Mammary epithelial cell (primary cell): ENCODE data around the gene RETSAT.

Experiments used
- EZH2 ChIP-seq: IDR thresholded peaks from 2 replicates; pipeline ENCODE4 v1.6.1; 2012; ENCODE audit warnings: low read length, inconsistent platforms, borderline replicate concordance
- TF ChIP-seq, protein P1 (sequence below), 2 donors: IDR thresholded peaks in 1 of 2; conservative IDR thresholded peaks in 1 of 2; 2 replicates each; pipeline ENCODE4 v1.5.1; 2011 to 2012; ENCODE audit warnings: inconsistent platforms in 2 of 2, low read length in 2 of 2, mild to moderate bottlenecking in 2 of 2, control low read depth in 1 of 2, low read depth in 1 of 2; ENCODE audit not compliant: insufficient read depth in 1 of 2; ENCODE audit errors: extremely low read depth in 1 of 2

DNA sequence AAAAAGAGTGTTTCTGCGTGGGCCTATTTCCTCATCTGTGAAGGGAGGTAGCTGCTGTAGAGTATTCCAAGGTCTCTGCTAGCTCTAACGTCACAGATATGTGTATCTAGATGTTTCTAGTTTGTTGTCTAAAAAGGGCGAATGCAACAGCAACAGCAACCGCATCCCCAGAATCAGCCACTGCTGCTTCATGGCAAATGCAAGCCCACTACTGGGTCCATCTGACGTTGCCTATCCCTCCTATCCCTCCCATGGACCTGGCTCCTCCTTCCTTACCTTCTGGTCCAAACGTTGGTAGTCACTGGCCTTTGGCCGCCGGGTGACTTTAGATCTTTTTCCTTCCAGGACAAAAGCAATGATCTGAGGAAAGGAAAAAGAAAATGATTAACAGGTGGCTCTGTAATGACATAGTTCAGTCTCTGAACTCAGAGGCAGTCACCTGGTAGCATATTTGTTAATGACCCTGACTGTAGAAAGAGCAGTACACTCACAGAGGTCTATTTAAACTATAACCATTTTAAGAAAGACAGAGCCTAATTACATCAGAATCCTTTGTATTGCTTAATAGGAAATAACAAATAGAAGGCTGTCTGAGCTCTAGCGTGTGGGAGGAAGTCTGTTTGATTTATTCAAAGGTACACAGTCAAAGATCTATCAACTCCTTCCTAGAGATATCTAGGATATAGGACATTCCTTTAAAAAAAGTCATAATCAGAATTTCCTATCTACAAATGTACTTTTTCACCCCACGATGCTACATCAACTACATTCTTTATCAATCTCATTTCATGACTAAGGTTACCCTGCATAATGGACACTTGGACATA is 29.5 kb downstream of the RETSAT start:
- TF ChIP-seq, protein P1, sequence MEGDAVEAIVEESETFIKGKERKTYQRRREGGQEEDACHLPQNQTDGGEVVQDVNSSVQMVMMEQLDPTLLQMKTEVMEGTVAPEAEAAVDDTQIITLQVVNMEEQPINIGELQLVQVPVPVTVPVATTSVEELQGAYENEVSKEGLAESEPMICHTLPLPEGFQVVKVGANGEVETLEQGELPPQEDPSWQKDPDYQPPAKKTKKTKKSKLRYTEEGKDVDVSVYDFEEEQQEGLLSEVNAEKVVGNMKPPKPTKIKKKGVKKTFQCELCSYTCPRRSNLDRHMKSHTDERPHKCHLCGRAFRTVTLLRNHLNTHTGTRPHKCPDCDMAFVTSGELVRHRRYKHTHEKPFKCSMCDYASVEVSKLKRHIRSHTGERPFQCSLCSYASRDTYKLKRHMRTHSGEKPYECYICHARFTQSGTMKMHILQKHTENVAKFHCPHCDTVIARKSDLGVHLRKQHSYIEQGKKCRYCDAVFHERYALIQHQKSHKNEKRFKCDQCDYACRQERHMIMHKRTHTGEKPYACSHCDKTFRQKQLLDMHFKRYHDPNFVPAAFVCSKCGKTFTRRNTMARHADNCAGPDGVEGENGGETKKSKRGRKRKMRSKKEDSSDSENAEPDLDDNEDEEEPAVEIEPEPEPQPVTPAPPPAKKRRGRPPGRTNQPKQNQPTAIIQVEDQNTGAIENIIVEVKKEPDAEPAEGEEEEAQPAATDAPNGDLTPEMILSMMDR (conservative IDR thresholded peaks at IDR 0.05 in 1 of 2, IDR thresholded peaks at IDR 0.05 in 1 of 2; ENCODE audit: extremely low read depth in 1 of 2, insufficient read depth in 1 of 2, low read depth in 1 of 2, low read length in 2 of 2): no peak
- TF ChIP-seq EZH2: no peak
